Omental fat pad (tissue), 4 donors: ENCODE data around the gene TEAD3. TPM values are rescaled to one million over a fixed set of nuclear protein-coding genes. Genes with fewer than 3 reads are reported as not detected.

Source experiments
- ATAC-seq: fragments of 150-250 bp; one replicate; pipeline ENCODE4 v1.9.1; 2016; ENCODE audit warnings: mild to moderate bottlenecking, moderate library complexity; ENCODE audit not compliant: low FRiP score
- DNase-seq: peaks from one replicate; pipeline ENCODE4 v3.0.0-alpha.2; 2019; ENCODE audit warnings: low spot score
- total RNA-seq, 4 donors: library from RNA; depleted of rRNA; stranded (reverse); fragments of >200 nt; gene quantifications; one replicate each; pipeline ENCODE4 v1.1.0, GENCODE V29; 2016
- TF ChIP-seq, protein P1 (sequence below), 3 donors: fragments of 450-650 bp; IDR thresholded peaks; one replicate each; pipeline ENCODE4 v1.5.1; 2016 to 2017; ENCODE audit warnings: antibody characterized with exemption in 3 of 3, mild to moderate bottlenecking in 3 of 3, moderate library complexity in 2 of 3

The TEAD3 gene
- total RNA-seq, 4 donors from 2014 or later, result 8.2 to 16.0 (median 14.2) TPM

DNA sequence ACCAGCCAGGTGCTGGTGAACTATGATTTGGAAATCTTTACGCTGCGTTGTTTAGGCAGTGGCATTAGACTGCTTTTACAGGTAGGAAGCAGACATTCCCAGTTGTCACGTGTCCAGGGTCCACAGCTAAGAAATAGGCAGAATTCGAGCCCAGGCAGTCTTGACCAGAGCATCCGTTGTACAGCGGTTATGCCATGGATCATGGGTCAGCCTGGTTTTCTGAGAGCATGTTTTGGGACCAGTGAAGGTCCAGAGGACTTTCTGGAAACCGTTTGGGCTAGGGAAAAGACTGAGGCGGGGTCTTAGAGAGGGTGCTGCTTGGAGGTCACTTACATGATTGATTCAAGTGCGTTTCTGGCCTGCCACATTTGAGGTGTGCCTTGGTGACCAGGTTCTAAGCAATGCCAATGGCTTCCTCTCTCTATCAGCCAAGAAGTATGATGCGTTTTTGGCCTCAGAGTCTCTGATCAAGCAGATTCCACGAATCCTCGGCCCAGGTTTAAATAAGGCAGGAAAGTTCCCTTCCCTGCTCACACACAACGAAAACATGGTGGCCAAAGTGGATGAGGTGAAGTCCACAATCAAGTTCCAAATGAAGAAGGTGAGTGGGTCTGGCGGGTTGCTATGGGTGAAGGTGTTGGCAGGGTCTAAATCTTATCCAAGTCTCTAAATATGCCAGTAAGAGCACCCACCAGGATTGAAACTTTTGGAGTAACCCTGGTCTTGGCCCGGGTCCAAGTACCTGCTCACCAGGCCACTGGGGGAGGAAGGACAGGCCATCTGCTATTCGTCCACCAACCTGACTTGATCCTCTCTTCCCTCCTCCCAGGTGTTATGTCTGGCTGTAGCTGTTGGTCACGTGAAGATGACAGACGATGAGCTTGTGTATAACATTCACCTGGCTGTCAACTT is 26.9 kb downstream of the TEAD3 start:
- TF ChIP-seq, protein P1, sequence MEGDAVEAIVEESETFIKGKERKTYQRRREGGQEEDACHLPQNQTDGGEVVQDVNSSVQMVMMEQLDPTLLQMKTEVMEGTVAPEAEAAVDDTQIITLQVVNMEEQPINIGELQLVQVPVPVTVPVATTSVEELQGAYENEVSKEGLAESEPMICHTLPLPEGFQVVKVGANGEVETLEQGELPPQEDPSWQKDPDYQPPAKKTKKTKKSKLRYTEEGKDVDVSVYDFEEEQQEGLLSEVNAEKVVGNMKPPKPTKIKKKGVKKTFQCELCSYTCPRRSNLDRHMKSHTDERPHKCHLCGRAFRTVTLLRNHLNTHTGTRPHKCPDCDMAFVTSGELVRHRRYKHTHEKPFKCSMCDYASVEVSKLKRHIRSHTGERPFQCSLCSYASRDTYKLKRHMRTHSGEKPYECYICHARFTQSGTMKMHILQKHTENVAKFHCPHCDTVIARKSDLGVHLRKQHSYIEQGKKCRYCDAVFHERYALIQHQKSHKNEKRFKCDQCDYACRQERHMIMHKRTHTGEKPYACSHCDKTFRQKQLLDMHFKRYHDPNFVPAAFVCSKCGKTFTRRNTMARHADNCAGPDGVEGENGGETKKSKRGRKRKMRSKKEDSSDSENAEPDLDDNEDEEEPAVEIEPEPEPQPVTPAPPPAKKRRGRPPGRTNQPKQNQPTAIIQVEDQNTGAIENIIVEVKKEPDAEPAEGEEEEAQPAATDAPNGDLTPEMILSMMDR (IDR thresholded peaks at IDR 0.05), result no peak
- no peak for DNase-seq
- ATAC-seq, result no peak

DNA sequence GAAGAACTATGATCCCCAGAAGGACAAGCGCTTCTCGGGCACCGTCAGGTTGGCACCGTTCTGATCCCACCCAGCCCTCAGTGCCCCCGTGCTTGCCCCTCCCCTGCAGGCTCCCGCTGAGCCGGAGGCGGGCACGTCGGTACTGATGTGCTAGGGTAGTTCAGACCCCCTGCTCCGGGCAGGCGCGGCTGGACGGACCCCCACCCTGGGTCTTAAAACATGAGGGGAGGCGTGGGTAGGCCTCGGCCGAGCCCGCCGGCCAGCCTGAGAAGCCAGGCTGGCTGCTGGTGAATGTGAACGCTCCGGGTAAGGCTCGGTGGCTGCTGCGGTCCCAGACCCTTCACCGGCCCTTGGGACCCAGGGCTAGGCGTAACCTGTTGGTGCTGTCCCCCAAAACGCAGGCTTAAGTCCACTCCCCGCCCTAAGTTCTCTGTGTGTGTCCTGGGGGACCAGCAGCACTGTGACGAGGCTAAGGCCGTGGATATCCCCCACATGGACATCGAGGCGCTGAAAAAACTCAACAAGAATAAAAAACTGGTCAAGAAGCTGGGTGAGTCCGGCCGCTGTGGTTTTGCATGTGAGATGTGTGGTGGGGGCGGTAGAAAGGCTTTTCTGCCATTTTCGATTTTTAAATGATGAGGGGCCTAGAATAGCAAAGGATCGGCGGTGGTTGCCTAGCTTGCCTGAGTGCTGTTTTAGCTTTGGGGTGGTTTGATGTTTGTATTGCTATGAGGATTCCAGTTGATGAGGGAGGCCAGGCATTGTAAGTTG is 27.7 kb downstream of the TEAD3 start:
- TF ChIP-seq, protein P1 (IDR thresholded peaks at IDR 0.05), result no peak
- peak; percentile 2 for ATAC-seq
- no peak for DNase-seq

DNA sequence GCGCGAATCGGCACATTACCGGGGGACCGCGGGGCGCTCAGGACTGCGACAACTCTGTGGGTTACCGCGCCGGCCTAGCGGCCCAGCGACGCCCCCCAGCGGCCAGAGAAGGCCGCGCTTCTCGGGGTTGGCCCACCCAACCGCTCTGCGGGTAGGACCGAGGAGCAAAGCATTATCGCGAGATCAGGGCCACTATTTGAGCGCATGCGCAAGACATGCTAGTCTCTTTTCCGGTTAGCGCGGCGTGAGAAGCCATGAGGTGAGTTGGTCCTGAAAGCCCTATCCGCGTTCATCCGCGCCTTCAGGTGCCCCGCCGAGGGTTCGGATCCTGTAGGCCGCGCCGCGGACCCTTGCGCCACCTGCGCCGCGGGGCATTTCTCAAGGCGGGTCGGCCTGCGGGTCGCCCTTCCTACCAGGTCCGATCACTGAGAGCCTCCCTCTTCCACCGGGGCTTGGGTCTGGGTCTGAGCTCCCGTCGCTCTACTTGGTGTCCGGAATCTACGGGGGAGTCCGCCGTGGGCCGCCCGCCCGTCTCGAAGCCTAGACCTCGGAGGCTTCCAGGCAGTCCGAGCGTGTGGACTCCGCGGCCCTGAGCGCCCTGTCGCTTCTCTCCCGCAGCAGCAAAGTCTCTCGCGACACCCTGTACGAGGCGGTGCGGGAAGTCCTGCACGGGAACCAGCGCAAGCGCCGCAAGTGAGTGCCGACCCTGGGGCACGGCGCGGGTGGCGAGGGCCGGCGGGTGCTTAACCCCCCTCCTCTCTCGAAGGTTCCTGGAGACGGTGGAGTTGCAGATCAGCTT is 28.5 kb downstream of the TEAD3 start, which contains the start of gene RPL10A:
Gene RPL10A (plus strand): TSS at position 221 of the 799 bp plus-strand sequence. CDS start 34 bp downstream, at position 255.
- TF ChIP-seq, protein P1 (IDR thresholded peaks at IDR 0.05), result peak in 2 of 3 donors; percentile 75 to 91
- peak; percentile 93 for ATAC-seq
- peak; percentile 92 for DNase-seq

- DNase-seq (no peak), ATAC-seq (no peak)
- TF ChIP-seq, protein P1 (IDR thresholded peaks at IDR 0.05), result no peak
Observed at GRCh38 chr6:35465646-35466045, 31.2 kb downstream of the TEAD3 start.

- no peak for DNase-seq
- TF ChIP-seq, protein P1 (IDR thresholded peaks at IDR 0.05), result no peak
- ATAC-seq, result no peak
Observed at GRCh38 chr6:35463292-35463691, 33.6 kb downstream of the TEAD3 start.

DNA sequence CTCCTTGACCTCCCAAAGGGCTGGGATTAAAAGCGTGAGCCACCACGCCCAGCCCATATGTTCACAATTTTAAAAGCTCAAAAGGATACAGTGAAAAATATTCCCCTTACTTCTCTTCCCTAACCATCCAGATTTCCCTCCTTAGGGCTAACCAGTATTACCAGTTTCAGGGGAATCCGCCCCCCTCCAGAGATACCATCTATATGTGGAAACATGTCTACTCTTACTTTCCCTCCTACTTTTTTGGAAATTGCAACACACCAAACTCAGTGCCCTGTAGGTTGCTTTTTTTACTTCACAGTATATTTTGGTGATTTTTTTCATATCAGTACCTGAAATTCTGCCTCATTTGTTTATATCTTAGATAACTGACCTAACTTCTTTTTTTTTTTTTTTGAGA is 35.6 kb downstream of the TEAD3 start:
- ATAC-seq (no peak), DNase-seq (no peak)
- TF ChIP-seq, protein P1 (IDR thresholded peaks at IDR 0.05), result no peak
